ENCODE results near the gene TMEM266. TPM values are rescaled to one million over a fixed set of nuclear protein-coding genes. Genes with fewer than 3 reads are reported as not detected.

Gene TMEM266
- total and polyA plus RNA-seq, 2 experiments from 2014 or later, result 0.42 to 5.0 TPM

- Histone ChIP-seq H3K36me3 (ENCODE audit: insufficient read depth) (no peaks in the 10 kb centered on the region), H3K4me1 (ENCODE audit: insufficient read depth) (peaks cover 48% of the 10 kb centered on the region), H3F3A (replicated peaks; ENCODE audit: low read depth) (0 out of 2 replicates have a peak, but pooled peaks cover 2% of the 10 kb centered on the region), H3K27me3 (ENCODE audit: insufficient read depth) (peaks cover 25% of the 10 kb centered on the region), H3K4me3 (no peak overlapping the region), H3K4me2 (no peak overlapping the region), H4K20me1 (replicated peaks; ENCODE audit: insufficient read depth) (no peaks in the 10 kb centered on the region), H3K9me2 (ENCODE audit: insufficient read depth) (no peaks in the 10 kb centered on the region), H3K79me2 (replicated peaks; ENCODE audit: insufficient read depth) (no peaks in the 10 kb centered on the region), H2AFZ (no peak overlapping the region), H3K27ac (ENCODE audit: low read depth) (no peak overlapping the region)
- no peak overlapping the region for H3K27ac Mint-ChIP-seq
- peaks cover 22% of the 10 kb centered on the region for H3K27me3 Mint-ChIP-seq (ENCODE audit: insufficient read depth, low read depth, poor library complexity)
- peaks cover 62% of the 10 kb centered on the region for H3K4me1 Mint-ChIP-seq
- TF ChIP-seq STAT1 (IDR thresholded peaks at IDR 0.05; ENCODE audit: unreplicated experiment), result no peak
- no peak for TF ChIP-seq ZNF114 (CRISPR knock-in tag; IDR thresholded peaks at IDR 0.05)
- no peak for TF ChIP-seq JUNB (IDR thresholded peaks at IDR 0.05; ENCODE audit: unreplicated experiment)
- TF ChIP-seq NANOG (IDR thresholded peaks at IDR 0.05; ENCODE audit: borderline replicate concordance), result no peak
- TF ChIP-seq ZNF331 (CRISPR knock-in tag; IDR thresholded peaks at IDR 0.05; ENCODE audit: low read depth), result no peak
- no peak for TF ChIP-seq POLR2AphosphoS5 (IDR thresholded peaks at IDR 0.05; ENCODE audit: low read depth)
- no peak for TF ChIP-seq REST (IDR thresholded peaks at IDR 0.05; ENCODE audit: unreplicated experiment)
- TF ChIP-seq CREB1 (CRISPR knock-in tag; IDR thresholded peaks at IDR 0.05; ENCODE audit: low read depth), result no peak
- no peak for TF ChIP-seq ZNF462 (CRISPR knock-in tag; IDR thresholded peaks at IDR 0.05)
- H3K9me3 Mint-ChIP-seq, result no peaks in the 10 kb centered on the region
- no peak overlapping the region for H3K4me3 Mint-ChIP-seq
- H3K36me3 Mint-ChIP-seq (ENCODE audit: low read depth), result no peaks in the 10 kb centered on the region
- DNase-seq (ENCODE audit: low spot score) (no peak), ATAC-seq (no peak)
These were observed 1.9 kb downstream of the TMEM266 start for GRCh38 chr15:76061700-76062099.

Data from GM23338 (cell line).